Right kidney (tissue), 1 donor: Measurements from ENCODE around the gene COL20A1.
A peak's percentile ranks its signal among the peaks of the same experiment; 100 is the strongest.
"Not testable (repeated sequence)": the region's sequence is repeated elsewhere in the genome, so short reads cannot be mapped to it uniquely, and the experiment has no call there.

Experiments used
- DNase-seq: peaks from one replicate; pipeline ENCODE4 v3.0.0-alpha.2; 2016

Gene COL20A1

GRCh38 chr20:63334356-63334755 is 41.4 kb downstream of the COL20A1 start:
- DNase-seq, result no peak

DNA sequence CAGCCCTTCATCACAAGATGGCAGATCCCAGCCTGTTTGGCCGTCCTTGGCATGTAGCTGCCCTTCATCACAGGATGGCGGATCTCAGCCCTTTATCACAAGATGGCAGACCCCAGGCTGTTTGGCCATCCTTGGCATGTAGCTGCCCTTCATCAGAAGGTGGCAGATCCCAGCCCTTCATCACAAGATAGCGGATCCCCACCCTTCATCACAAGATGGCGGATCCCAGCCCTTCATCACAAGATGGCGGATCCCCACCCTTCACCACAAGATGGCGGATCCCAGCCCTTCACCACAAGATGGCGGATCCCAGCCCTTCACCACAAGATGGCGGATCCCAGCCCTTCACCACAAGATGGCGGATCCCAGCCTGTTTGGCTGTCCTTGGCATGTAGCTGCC is 42.1 kb downstream of the COL20A1 start:
- not testable (repeated sequence) for DNase-seq

DNA sequence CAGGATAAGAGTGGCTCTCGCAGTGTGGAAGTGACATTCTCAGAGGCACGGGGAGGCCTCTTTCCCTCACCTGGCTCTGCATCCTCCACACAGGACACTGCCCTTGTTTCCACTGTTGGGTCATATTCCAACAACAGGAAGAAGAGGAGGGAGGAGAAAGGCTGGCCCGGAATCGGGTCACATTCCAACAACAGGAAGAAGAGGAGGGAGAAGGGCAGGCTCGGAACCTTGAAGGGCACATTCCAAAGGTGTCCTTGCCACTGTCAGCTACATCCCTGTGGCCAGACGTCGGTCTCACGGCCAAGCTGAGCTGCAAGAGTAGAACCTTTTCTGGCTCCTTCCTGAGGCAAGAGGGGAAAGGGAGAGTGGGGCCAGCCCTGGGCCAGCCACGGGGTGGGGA is 42.7 kb downstream of the COL20A1 start:
- DNase-seq, result peak; percentile 30

GRCh38 chr20:63336232-63336752 is 43.3 kb downstream of the COL20A1 start:
- no peak for DNase-seq

- DNase-seq, result no peak
These were observed 44.9 kb downstream of the COL20A1 start for GRCh38 chr20:63337786-63338420.

- DNase-seq, result not testable (repeated sequence)
These were observed 46.4 kb downstream of the COL20A1 start for GRCh38 chr20:63339154-63340094.

DNA sequence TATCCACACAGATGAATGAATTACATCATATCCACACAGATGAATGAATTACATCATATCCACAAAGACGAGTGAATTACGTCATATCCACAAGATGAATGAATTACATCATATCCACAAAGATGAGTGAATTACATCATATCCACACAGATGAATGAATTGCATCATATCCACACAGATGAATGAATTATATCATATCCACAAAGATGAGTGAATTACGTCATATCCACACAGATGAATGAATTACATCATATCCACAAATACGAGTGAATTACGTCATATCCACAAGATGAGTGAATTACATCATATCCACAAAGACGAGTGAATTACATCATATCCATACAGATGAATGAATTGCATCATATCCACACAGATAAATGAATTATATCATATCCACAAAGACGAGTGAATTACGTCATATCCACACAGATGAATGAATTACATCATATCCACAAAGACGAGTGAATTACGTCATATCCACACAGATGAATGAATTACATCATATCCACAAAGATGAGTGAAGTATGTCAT is 47.2 kb downstream of the COL20A1 start:
- DNase-seq, result not testable (repeated sequence)

DNA sequence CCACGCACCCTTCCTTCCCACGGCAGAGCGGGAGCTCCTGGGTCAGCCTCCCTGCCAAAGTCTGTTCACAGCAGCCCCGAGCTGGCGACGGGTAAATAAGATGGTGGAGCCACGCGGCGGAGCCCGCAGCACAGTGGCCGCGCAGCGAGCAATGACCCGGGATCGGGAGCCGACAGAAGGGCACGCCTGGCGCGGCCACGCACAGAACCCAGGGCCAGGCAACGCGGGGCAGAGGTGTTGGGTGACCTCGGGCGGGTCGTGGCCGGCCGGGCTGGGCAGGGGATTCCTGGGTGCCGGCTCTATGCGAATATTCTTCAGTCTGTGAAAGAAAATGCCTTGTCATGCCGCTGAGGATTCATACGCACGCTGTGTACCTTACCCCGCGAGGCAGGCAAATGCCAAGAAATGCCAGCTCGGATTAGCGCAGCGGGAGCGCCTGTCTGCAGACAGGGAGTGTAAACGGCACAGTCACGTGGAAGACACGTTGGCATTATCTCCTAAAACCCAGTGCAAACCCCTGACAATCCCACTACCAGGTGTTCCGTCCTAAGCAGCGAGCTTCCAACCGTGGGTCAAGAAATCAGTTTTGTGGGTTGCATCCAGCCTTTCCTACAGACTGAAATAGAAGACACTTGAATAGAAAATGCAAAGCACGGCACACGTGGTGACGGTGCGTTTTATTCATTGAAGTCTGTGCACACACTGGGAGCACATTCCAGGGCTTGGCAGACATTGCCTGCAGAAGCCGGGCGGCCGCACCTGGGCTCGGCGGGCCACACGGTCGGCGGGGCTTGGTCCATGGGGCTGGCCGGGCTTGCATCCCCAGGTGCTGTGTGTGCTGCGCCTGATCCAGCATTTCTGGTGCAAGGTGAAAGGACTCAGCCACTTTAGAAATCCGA is 49.8 kb downstream of the COL20A1 start:
- DNase-seq, result no peak

DNA sequence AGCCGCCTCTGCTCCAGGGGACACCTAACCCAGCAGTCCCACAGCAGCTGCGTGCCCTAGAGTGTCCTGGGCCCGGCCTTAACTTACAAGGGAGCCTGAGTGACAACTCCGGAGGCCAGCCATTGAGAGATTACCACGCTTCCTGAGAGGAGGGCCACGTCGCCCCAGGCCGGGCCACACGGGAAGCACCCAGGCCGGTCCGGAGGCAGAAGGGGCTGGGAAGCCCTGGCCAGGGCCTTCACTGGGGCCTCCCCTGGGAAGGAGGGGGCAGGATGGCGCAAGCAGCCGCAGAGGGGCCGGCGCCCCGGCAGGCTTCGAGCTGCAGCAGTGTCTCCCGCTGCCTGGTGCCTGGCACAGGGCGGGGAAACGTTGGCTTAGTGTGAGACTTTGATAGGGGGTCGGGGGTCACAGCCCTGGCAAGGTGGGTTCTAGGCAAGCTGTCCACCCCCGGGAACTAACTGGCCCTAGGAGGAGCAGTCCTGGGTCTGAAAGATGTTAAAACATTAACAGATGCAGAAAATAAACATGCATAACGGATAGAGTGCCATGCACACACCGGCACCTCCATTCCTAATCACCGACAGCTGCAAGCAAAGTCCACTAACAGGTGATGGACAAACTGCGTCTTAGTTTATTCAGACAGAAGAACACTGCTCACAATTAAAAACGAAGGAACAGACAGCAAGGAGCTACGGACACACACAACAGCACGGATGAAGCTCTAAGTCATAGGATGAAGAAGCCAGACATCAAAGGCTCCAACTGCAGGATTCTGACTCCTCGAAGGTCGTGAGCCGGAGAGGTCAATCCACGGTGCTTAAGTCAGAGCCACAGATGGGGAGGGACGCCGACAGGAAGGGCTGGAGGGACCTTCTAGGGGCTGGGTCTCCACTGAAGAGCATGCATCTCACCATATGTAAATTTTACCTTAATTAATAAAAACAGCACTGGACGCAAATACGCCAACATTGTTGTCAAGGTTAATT is 50.8 kb downstream of the COL20A1 start:
- DNase-seq, result no peak

DNA sequence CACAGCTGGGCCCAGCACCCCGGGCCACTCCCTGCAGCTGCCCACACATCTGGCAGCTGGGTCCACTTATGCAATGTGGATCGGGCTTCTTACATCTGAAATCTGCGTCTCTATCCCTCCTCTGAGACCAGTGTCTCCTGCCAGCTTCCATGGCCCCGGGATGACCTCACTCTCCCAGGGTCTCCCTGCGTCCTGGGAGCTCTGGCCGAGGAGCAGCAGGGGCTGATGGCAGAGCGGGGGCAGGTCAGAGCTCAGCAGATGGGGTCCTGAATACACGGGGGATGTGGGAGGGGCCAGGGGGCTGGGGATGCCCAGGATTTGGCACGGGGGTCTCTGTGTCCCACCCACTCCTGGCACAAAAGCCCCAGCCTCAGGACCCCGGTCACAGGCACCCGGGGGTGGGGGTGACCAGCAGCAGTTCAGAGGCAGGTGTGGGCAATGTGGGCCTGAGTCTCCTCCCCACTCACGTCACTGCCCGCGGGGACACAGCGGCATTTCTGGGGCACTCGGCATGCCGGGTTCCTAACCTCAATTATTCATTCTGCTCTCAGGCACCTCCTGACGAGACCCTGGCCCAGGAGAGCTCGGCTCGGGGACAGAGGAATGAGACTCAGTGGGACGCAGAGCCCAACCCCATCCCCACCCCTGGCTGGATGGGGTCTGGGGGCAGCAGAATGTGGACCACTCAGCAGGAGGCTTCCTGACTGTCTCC is 51.8 kb downstream of the COL20A1 start:
- no peak for DNase-seq

DNA sequence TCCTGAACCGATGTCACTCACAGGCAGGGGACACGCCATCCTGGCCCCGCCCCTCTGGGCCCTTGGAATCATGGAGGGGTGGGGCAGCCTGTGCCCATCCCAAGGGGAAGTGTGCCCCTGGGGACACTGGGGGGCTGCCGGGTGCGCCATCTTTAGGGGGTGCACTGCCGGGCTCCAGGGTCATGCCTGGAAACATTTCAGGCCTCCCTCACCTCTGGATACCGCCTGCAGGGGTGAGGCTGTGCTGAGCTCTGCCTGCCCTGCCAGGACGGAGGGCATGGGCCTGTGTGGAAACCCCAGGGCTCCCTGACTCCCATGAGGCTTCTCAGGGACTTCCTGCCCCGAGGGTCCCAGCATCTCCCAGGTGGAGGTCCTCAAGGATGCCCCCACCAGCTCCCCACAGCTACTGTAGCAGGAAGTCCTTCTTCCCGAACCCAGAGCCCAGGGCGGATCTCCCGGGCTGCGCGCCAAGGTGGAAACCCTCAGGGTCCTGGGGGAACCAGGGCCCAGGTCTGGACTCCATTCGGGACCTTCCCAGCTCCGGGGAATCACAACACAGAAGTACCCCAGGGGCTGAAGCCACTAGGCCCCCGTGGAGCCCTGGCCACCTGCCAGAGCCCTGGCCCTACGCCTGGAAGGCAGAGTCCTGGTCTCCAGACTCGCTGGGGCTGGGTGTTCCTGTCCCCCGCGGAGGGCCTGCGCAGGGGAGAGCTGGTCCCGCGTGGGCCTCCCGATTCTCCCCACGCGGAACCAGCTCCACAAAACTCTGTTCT is 52.5 kb downstream of the COL20A1 start:
- DNase-seq, result no peak

DNA sequence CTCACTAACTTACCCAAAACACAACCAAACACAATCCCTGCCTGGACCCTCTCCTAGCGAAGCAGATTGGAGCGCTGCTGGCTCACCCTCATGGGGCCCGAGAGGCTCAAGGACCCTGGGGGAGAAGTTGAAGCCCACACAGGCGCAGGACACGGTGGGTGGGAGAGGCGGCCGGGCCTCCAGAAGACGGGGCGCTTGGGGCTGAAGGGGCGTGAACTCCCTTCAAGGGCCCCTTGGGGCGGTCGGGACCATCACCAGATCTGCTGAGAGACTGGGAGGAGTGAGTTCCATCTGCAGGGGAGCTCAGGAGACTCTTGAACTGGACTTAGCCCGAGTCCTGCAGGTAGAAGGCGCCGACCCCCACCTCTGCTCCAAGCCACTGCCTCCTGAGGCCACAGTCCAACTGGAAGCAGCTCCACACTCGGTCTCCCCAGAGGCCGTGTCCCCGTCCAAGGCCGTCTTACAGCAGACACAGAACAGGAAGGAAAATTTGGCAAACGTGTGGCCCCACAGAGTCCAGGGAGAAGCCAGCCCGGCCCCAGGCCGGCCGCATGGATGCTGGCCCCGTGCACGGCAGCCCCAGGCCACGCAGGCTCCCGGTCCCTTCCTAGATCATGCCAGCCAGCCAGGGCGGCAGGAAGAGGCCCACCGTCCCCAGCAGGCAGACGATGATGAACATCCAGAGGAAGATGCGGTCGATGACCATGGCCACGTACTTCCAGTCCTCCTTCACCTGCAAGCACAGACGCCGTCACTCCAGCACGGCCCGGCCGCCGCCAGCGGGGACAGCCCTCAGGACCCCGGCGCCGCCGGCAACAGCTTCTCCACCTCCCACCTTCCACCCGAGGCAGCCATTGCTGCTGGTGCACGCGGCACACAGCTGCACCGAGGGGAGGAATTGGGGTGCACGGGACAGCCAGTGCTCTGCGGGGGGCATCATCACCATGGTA is 53.4 kb downstream of the COL20A1 start:
- DNase-seq, result peak; percentile 41

- no peak for DNase-seq
These were observed 54.2 kb downstream of the COL20A1 start for GRCh38 chr20:63347081-63347741.

DNA sequence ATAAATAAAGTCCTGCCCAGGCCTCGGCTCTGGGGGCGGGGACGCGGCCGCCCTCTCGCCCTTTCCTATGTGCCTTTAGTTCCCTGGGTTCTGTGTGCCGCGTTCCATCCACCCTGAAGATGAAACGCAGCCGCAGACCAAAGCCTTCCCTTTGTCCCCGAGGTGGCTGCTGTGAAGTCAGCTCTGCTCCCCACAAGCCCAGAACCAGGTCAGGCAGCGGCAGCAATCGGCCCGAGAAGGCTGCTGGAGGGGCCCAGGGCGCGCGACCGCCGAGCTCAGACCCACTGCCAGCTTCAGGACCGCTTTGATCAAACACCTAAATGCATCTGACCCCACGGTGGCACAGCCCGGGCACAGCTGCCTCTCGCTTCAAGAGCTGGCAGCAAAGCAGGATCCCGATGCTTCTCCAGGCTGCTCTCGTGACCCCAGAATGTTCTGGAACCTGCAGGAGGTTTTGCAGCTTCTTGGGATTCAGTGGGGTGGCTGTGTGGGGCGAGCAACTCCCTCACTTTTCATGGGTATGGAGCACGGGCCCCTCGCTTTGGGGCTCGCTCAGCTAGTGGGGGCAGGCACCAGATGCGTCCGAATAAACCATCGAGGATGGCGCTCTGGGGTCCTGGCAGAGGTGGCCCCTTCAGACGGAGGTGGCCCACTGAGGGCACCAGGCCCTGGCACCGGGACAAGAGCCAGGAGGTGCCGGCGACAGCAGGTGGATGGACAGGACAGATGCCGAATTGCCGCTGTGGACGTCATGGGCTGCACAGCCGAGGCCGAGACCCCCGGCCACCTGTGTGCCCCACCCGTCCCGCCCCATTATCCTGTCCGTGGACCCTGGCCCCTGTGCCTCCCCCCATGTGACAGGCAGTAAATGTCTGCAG is 55.2 kb downstream of the COL20A1 start:
- DNase-seq, result no peak

- no peak for DNase-seq
These were observed 56.0 kb downstream of the COL20A1 start for GRCh38 chr20:63348828-63349515.

DNA sequence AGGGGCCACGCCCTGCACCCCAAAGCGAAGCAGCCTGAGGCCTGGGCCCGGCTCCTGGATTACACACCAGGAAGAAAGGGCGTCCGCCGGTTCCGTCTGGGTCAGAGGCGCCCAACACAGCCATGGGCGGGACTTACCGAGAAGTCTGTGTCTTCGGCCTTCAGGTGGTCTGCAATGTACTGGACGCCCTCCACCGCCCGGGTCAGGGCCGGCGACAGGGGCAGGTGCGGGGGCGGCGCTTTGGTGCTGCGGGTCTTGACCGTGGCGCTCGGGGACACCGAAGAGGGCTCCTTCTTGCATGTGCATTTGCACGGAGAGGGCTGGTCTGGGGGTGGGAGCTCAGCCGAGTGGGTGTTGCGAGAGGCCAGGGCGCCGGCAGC is 56.5 kb downstream of the COL20A1 start:
- DNase-seq, result no peak
